ENCODE measurements around the gene MGST1.

Gene MGST1, protein sequence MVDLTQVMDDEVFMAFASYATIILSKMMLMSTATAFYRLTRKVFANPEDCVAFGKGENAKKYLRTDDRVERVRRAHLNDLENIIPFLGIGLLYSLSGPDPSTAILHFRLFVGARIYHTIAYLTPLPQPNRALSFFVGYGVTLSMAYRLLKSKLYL

DNA sequence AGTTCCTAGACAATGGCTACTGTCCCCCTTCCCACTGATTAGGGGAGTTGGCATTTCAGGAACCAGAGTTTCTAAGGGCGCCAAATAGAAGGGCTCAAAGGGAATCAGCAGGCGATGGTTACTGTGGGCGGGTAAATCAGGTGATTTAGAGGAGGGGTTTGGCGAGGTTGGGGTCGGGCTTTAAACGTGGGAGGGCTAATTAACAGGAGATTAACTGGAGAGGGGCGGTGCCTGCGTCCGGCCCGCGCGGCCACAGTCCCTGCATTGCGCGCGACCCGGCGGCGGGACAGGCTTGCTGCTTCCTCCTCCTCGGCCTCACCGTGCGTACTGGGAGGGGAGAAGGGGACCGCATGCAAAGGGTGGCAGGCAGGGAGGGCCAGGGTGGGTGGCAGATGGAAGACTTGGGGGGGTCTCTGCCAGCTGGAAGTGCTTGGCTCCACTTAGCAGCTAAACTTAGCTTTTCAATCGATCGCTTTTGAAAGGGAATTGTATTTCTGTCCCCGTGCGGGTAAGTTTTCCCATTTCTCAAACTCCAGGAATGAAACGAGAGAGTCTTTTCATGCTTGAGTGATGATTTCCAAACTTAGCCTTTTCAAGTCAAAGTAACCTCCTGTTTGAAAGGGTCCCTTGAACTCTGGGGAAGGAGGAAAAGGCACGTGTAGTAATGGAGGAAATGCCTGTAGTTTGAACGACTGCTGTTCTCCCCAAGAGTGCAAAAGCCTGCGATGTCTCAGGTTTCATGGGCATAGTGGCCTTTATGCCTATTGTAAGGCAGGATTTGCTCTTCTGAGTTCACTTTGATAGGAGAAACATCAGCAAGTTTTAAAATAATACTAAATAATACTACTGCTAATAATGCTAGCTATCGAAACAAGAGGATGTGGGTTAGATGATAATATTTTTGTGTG, at the start of gene MGST1:
TSS of gene MGST1 (plus strand) at position 255 of the 908 bp plus-strand sequence. CDS start 6,608 bp downstream, outside the sequence.
- no peak for DNase-seq (ENCODE audit: low read depth)

DNA sequence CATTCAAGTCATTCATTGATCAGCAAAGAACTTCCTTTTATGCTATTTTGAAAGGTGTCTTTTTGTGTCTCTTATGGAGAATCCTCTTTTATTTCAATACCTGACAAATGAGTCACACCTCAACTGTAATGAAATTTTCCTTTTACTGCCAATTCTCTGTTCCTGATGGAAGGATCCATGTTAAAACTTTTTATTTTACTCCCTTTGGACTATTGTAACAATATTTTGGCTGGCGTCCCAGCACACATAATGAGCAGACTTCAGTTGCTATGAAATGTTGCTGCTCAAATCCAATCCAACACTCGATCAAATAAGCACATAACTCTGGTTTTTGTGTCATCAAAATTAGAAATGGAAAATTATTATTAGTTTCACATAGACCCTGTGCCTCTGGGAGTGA, 48.0 kb upstream of the MGST1 start:
- no peak for DNase-seq (ENCODE audit: low read depth)

DNA sequence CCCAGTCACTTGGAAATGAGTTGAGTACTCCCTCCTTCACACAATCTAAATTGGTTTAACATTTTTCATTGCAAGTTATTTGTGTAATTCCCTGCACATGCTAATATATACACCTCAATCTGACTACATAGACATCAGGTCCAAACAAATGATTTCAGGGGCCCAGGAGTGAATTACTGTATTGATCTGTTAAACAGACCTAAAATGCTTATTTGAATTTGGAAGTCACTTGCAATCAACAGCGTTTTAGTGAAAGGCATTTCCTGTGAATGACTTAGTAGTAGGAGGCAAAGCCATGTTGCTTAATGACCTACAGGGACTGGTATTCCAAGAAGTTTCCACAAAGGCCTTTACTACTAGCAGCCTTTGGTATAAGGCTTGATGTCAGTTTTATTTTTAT, 47.3 kb upstream of the MGST1 start:
- DNase-seq (ENCODE audit: low read depth), result no peak

DNA sequence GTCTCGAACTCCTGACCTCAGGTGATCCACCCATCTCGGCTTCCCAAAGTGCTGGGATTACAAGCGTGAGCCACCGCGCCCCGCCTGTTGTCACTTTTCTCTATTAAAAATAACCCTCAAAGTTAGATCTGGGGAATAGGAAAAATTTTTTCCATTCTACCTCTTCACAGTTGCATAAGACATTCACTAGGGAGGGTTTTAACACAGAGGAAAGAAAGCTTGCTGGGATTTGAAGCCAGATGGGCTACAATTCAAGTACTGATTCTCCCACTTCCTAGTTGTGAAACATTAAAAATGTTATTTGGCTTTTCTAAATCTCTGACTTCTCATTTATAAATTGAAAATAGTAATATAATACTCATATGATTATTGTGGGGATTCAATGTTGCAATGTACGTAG, 46.7 kb upstream of the MGST1 start:
- no peak for DNase-seq (ENCODE audit: low read depth)

DNA sequence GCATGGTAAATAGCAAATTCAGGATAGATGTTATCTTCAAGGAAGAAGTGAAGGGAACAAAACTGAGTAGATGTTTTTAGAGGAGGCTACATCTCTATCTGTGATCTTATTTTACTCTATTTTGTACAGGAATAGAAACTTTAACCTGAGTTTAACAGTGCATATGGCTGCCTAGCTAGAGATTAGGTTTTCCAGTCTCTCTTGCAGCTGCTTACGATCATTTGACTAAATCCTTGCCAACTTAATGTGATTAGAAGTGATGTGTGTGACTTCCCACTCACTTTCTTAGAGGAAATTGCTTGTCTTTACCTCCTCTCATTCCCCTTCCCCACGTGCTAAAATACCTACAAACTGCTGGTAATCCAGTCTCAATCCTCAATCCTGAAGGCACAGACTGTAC, 43.5 kb upstream of the MGST1 start:
- no peak for DNase-seq (ENCODE audit: low read depth)

DNA sequence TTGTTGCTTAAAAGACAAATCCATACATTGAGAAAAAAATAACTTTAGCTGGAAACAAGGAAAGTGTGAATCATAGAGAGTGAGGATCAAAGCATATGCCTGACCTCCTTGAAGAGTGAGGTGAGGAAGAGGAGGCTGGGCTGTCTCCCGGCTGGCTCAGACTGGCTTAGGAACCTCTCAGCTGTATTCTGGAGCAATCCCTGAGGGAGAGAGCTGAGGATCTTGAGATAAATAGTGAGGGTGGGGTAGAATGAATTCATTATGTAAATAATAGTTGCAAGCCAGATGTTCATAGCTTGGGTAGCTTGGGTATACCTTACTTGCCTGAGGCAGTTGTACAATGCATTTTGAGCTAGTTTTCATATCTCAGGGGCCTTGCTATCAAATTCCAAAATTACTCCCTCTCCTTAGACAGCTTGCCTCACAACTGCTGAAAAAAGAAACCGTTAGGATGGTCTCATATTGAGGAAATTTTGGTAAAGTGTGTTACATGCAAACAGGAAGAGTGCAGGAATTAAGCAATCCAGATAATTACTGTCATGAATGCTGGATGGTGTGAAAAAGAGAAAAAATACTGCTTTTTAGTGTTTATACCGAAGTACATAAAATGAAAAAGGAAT, 39.5 kb upstream of the MGST1 start:
- DNase-seq (ENCODE audit: low read depth), result no peak

DNA sequence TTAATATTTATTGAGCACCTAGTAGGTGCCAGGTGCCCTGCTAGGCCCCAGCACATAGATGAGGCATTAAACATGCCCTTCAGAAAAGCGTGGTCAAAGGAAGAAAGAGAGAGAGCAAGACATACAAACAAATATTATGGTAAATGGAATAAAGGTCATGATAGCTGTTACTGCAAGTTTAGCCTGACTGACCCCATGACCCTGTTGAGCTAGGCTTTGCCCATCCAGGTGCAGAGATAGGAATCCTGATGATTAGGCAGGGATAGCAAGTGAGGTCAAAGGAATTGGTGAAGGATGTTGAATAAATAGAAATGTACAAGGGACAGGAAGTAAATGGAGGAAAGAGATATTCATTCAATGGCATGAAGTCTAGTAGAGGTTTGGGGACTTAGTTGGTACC, 36.5 kb upstream of the MGST1 start:
- no peak for DNase-seq (ENCODE audit: low read depth)

DNA sequence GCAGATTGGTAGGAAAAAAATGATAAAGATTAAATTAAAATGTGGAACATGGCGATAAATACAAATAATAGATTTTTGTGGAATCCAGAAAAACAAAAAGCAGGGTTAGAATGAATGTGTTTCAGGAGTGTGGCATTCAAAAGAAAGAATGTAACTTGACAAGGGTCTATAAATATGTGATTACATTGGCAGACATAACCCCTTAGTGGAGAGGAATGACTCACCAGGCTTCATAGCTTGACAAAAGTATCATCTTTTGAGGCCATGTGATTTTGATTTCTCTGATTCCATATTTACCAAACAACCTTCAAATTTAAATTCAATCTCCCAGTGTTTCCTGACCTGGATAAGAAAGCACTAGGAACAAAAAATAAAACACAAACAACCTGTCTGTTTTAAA, 24.4 kb upstream of the MGST1 start:
- DNase-seq (ENCODE audit: low read depth), result no peak

DNA sequence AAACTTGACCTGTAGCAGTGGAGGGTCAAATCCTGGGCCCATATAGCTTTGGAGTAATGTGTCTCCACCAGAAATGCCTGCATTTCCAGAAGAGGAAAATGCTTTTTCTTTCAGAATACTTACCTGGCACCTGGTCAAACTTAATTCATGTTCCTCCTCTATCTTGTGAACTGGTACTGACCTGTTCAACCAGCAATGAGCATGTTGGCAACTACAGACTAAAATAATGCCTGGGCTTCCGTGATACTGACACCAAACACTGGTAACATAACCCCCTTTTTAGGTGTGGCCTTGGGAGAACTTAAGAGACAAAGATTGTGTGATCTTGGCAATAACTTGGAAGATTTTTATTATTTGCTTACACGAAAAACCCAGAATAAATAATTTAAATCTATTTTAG, 23.8 kb upstream of the MGST1 start:
- no peak for DNase-seq (ENCODE audit: low read depth)

DNA sequence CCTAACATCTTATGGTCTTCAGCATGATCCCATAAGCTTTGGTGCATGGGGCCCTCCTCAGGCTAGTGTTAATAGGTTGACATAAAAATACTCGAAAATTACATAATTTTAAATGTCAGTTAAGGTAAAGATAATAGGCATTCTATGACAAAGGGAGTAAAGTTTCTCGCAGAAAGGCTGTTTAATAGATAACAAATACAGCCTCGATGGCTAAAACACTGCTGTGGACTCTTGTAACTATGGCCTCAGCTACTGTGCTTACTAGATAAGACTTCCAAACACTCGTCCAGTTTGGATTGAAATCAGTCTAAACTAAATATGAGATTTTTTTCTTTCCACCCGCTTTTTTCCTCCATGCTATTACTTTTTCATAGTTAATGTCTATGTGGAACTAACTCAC, 23.2 kb upstream of the MGST1 start:
- DNase-seq (ENCODE audit: low read depth), result no peak

DNA sequence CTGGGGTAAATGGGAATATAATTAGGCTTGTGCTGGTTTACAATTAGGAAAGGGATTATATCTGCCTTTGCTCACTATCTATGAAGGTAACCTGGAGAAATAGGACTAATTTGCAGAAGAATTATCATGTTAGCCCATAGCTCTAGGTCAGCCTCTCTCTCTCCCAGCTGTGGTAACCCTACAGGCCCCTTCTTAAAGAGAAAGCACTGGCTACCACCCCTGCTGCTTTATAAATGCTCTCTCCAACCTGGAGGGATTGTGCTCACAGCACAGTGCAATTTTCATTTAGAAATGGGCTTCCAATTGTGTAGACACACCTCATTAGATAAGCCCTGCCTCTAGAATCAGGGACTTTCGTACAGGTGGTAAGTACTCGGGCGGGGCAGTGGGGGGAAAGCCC, 22.7 kb upstream of the MGST1 start:
- no peak for DNase-seq (ENCODE audit: low read depth)

DNA sequence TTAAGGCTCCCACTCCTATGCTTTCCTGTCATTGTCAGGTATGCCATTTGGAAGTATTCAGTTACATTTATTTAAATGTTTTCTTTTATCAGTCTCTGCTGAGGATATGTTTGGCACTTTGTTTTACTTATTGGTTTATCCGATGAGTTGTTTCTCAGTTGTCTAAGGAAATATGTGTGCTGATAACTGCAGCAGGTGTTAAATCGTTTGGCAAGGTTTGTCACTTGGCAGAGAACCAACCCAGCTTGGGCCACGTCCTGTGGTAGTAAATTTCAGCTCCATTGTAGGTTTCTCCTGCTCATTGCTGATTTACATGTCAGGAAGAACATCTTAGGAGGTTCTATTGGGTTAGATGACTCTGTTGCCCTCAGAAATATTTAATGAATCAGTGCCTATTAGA, 22.0 kb upstream of the MGST1 start:
- DNase-seq (ENCODE audit: low read depth), result no peak

DNA sequence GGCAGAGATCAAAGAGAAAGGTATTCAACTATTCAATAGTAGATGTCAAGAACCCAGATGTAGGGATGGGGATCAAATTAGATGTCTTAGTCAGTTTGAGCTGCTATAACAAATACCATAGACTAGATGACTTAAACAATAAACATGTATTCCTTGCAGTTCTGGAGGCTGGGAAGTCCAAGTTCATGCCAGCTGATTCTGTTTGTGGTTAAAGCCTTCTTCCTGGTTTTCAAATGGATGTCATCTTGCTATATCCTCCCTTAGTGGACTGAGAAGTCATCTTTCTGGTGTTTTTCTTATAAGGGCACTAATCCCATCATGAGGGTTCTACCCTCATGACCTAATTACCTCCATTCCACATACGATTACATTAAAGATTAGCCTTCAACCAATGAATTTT, 19.5 kb upstream of the MGST1 start:
- no peak for DNase-seq (ENCODE audit: low read depth)

DNA sequence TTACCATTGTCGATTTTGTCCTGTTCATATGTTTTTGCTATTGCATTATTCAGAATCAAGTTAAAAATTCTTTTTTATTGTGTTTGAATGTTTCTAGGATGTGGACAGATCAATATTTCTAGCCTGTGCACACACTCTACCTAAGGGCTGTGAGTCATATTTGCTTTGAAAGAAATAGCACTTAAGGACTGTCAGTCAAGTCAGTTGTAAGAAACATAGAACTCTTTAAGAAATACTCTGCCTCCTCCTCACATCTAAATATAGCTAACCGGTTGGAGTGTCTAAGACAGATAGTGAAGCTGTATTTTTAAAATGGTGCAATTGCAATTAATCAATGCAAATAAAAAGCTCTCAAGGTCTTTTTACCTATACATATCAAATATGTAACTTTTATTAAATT, 17.9 kb upstream of the MGST1 start:
- DNase-seq (ENCODE audit: low read depth), result no peak

DNA sequence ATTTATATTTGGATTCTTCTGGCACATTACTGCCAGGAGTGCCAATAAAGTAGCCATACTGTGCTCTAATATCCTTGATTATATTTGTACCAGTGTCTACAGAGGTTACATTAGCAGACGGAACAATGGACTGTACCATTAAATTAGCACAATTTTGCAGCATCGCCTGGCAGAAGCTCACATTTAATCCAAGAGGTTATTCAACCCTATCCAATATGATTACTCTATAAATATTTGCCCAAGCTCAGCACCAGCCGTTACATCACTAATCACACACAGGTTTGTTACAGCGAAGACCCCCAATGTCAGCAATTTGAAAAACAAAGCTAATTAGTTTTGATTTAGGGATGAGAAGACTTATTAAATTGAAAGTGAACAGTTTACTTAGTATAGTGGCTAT, 16.9 kb upstream of the MGST1 start:
- DNase-seq (ENCODE audit: low read depth), result no peak

DNA sequence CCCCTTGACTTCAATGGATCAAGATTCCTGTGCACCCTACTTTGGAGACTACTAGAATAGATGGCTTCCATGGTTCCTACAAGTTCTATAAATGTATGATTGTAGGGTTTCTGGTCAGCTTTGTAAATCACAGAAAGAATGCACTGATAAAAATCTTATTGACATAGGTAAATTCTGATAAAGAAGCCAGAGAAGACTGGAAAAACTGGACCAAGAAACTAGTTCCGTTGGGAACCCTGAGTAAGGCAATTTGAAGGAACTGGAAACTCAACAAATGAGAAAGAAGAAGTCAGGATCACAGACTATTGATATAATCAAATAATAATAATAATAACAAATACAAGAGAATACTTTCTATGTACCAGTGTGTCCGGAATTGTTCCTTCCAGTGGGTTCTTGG, 15.4 kb upstream of the MGST1 start:
- DNase-seq (ENCODE audit: low read depth), result no peak

DNA sequence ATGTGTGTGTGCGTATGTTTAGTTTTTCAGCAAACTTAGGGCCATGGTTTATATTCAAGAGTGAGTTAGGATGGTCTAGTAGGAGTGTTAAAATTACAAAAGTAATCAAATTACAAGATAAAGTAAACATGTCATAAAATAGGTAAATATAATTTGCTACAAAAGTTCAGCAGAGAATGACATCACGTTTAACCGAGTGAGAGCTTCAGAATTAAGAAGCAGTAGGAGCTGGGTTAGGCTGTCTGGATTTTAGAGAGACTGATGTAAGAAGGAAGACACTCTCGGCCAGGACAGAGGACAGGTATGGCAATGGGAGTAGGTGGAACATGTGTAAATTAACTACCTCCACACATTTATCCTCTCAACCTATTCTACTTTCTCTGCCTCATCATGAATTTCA, 11.6 kb upstream of the MGST1 start:
- no peak for DNase-seq (ENCODE audit: low read depth)

DNA sequence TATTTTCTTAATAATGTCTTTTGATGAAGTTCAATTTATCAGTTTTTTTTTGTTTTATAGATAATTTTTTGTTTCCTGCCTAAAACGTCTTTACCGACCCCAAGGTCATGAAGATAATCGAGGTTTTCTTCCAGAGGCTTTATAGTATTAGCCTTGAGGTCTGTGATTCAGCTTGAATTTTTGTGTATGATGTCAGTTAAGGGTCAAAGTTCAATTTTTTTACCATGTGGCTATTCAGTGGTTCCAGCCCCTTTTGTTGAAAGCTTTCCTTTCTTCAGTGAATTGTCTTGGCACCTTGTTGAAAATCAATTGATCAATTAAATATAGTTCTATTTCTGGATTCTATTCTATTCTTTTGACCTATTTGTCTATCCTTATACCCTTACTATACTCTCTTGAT, 3.2 kb upstream of the MGST1 start:
- no peak for DNase-seq (ENCODE audit: low read depth)

DNA sequence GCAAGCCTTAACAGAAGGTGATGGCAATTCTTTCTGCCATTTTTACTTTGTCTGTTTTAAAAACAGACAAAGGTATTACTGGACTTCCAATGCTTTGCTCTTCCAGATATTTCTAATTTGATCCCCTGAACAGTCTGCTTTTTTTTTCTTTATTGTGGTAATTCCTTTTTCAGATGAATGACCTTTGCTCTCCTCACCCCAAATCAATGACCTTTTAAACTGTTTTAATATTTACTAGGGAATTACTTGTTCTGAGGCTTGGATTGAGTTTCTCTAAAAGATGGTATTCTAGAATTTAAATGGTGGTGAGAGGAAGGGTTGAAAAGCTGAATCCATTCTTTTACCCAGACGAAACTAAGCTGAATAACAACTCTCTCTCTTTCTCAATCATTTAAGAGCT, 2.3 kb upstream of the MGST1 start:
- no peak for DNase-seq (ENCODE audit: low read depth)

DNA sequence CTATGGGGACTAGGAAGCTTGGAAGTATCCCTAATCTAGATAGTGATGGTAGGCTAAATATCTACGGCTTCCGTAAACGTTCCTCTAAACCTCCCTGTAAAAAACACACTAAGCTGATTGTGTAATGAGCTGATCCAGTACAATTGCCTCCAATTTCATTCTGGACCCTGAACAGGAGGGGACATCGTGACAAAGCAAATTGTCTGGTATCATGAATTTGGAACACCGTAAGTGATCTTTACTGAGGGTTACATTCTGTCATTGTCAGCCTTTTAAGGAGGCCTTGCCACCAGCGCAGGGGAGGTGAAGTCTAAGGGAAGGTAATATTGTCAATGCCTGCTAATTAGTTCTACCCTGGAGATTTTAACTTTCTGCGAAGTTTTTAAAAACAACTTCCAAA, 487 bp upstream of the MGST1 start:
- no peak for DNase-seq (ENCODE audit: low read depth)

DNA sequence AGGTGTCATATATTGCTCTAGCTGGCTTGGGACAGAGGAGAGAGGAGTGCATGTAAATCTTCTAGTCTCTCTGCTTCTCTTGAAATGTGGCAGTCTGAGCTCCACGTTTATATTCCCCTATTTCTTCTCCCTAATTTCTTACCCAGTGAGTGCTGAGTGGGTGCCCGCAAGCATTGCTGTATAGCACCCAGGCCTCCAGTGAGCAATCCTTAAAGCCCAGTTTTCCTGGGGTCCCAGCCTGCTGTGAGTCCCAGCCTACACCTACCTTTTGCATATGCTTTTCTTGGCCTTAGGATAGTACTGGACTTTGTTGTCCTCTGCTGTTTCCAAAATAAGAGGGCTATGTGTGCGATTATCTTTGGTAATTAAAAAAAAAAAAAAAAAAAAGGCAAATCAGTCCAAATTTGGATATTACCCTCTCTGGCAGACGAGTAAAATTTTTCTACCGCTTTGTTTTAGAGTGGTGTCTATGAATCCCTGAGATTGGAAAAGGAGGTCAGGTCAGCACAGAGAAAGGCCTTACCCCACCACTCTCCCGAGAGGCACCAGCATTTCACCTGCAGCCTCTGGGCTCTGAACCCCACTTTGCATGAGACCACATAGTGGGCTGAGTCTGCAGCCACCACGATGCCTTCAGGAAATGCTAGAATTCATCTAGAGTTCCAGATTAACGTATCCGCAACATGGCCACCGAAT, 1.1 kb downstream of the MGST1 start:
- DNase-seq (ENCODE audit: low read depth), result no peak

DNA sequence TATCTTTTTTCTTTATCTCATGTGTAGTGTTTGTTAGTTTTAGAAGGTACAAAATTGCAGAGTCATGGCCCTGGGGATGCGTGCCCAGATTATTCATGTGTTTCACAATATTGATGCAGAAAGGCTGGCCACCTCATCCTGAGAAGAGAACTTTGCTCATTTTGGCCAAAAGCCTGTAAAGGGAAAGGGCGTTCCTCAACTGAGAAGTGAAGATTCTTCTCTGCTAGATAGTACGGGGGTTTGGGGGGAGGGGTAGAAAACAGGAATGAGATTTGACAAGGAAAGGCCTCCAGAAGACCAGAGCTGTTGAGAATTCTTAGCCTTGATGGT, 1.7 kb downstream of the MGST1 start:
- DNase-seq (ENCODE audit: low read depth), result no peak

DNA sequence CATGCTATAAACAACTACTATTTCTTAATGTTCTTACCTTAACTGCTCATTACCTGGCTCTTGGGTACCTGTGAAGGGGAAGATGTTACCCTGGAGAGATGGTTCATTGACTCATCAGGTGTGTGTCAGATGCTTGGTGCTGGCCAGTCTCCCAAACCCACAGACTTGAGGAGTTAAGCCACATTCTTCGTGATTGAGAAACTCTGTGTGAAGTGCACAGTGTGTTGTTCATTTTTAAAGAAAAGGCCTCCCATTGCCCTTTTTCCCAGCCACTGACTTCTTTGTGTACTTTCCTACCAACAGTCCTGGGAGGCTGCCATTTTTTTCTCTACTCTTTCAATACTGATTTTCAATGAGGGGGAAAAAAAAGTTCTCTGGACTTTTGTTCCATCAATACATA, 3.2 kb downstream of the MGST1 start:
- no peak for DNase-seq (ENCODE audit: low read depth)

Measured in activated gamma-delta T cell treated with anti-CD3 and anti-CD28 coated beads, Interleukin-2, amount 50 U/mL, for 16 hours (primary cell).